GM19467 (cell line): ENCODE data around the gene MUS81.
"Not testable (repeated sequence)": the region's sequence is repeated elsewhere in the genome, so short reads cannot be mapped to it uniquely, and the experiment has no call there.

ENCODE experiments used
- ATAC-seq: cut with Tn5 transposase; IDR thresholded peaks from one replicate; pipeline ENCODE4 v1.9.1; 2021; ENCODE audit warnings: mild to moderate bottlenecking, moderate library complexity; ENCODE audit not compliant: unreplicated experiment

MUS81 gene

GRCh38 chr11:65860278-65861164, at the start of gene MUS81:
TSS of gene MUS81 (plus strand) at chr11:65860433. CDS start at chr11:65860754, 321 bp downstream.
- ATAC-seq = no peak

GRCh38 chr11:65811764-65812475, 48.3 kb upstream of the MUS81 start:
- ATAC-seq = no peak

- no peak for ATAC-seq
Measured at GRCh38 chr11:65814131-65814985, 45.9 kb upstream of the MUS81 start.

DNA sequence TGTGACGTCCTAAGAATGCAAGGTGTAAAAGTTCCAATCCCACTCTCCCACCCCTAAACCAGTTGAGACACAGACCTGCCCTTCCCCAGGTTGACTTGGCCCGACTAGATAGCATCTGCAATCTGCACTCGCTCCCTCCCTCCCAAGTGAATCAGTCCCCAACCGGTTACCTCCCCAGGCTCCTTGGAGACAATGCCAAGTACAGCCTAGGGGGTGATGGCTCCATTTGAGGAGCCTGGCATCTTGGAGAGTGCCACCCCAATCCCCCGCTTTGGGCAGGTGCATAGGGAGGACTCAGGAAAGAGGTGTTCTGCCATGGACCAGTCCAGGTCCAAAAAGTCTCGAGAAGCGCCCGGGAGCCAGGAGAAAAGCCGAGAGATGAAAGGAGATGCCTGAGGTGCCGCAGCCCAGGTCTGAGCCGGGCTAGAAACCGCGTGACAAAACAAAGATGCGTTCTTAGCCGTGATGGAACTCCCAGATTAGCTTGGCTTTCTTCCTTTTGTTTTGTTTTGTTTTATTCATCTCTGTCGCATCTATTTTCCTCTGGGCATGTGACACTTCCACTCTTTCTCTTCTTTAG, 45.2 kb upstream of the MUS81 start:
- ATAC-seq = no peak

DNA sequence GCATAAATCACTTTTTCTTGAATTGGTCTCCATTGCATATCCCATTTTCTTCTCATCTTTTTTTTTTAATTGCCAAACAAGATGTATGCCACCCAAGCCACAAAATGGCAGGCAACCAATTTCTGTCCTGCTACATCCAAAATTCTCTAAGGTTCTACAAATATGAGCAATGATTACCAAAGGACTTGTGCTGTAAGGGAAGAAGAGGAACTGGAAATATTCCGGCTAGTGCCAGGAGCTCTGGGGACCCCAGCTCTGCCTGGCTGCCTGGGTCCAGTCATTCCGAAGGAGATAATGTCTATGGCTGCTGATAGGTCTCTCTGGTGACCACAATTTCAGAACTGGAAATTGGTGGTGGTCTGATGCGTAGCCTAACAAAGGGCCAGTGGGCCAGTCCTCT, 43.5 kb upstream of the MUS81 start:
- no peak for ATAC-seq

DNA sequence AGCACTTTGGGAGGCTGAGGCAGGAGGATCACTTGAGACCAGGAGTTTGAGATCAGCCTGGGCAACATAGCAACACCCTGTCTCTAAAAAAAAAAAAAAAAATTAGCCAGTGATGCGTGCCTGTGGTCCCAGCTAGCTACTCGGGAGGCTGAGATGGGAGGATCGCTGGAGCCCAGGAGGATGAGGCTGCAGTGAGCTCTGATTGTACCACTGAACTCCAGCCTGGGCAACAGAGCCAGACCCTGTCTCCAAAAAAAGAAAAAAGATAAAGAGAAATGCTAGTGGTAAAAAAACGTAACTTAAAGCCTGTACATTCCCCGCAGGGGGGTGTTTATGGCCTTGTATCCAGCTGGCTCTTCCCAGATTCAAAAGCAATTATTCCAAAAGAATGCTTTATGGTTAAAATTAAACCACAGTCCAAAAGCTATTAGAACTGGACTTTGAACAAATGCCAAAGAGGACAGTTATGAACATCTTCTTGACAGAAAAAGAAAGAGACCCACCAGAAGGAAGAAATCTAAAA, 42.9 kb upstream of the MUS81 start:
- ATAC-seq = no peak

DNA sequence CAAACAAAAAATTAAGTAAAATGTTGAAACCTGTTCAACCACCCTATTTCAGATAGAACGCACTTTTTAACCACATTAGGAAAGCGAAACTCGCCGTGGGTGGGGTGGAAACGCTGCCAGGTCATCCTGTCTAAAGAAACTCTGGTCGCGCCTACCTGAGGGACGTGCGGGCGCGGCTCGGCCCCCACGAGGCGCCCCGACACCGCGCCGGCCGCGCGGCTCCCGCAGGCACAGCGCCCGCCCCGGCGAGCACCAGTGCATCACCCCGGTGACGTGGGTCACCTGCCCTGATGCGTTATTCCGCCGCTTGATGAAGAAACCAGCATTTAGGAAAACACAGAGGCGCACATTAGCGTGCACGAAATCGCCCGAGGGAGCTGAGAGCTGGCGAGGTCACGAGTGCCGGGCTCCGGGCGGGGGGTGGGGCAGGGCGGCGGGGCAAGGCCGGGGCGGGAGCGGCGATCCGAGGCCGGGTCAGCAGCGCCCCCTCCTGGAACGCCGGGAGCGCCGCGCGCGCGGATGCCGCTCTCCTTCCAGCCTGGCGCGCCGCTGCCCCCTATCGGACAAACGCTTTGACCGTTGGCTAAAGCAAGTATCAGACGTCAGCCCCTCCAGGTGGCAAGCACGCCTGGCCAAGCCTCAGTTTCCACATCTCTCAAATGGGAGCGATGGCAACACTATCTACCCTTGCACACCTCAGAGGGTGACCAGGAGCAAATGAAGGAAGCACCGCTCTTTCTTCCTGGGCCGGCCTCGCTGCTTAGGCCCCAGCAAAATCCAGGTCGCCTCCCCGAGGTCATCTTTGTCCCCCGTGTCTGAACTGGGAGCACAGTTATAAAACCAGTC, 42.2 kb upstream of the MUS81 start:
- ATAC-seq = peak; percentile 72

DNA sequence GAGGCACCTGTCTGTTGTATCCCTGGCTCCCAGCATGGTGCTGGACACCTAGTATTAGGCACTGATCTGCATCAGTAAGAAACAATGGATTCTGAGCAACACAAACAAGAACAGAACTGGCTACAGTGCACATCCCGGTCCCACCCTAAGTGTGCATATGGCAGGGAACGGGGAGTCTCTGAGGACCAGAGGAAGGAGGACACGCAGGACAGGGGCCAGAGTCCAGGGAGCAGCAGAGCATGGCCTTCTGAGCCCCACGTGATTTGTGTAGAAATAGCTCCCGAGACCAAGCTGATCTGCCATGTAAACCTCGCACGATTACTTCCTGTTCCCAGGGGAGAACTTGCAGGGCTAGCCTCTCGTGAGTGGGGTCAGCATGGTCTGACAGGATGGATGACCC, 39.1 kb upstream of the MUS81 start:
- no peak for ATAC-seq

DNA sequence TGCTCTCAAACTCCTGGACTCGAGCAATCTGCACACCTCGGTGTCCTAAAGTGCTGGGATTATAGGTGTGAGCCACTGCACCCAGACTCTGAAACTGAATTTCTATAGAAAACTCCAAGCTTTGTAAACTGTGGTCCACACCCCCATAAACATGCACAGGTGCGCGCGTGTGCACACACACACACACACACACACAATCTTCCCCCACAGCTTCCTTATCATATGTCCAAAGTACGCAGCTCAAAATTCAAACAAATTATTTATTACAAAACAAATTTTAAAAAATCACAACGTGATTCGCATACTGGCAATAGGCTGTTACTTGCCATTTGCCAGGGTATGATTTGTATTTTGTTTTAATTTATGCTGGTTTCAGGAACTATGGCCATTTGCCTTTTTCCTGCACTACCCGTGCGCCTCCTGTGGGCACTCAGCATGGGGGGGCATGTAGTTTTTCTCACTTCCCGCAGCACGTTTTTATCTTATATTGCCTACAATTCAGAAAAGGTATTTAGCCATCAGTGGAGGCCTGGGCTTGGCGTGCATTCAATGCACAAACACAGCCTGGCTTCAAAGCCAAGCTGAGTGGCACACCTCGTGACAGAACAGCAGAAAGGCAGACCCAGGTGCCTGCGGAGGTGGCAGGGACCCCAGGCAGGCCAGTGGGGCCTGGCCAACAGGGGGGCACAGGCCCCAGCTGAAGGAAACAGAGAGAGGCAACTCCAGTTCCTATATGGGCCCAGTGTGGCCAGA, 37.3 kb upstream of the MUS81 start:
- ATAC-seq = no peak

DNA sequence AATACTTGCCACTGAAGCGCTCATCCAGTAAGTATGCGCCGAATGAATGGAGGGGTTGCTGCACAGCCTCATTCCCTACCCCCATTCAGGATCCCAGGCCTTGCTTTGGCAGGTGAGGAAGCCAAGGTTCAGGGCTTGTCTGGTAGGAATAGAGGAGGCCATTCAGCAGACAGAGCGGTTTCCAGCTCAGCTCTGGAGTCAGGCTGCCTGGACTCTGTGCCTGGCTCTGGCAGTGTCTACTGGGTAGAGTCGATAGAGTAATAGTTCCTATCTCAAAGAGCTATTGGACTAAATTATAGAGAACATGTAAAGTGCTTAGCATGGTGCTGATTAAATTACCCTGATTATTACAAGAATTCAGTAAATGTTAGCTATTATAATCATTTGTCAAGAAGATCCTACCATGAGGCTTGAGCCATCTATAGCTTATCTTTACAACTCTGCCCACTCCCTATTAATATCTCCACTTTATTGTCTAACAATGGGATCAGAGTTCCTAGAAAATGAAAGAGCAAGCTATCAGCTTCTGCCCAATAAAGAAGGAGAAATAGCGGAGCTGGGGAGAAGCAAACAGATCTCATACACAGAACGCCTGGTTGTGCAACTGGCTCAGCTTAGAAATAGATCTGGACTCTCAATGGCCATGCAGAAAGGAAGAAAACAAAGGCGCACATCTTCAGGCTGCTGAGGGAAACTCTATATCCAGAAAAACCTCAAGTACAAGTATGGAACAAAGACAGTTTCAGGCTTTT, 33.1 kb upstream of the MUS81 start:
- no peak for ATAC-seq

GRCh38 chr11:65829459-65829858, 30.8 kb upstream of the MUS81 start:
- ATAC-seq = no peak

GRCh38 chr11:65832231-65832630, 28.0 kb upstream of the MUS81 start:
- ATAC-seq = not testable (repeated sequence)

GRCh38 chr11:65833297-65834030, 26.8 kb upstream of the MUS81 start, which contains the start of gene SNX32:
TSS of gene SNX32 (plus strand) at chr11:65833963. CDS start at chr11:65834066, 103 bp downstream.
- ATAC-seq = peak; percentile 89

GRCh38 chr11:65834202-65834601, 26.0 kb upstream of the MUS81 start:
- no peak for ATAC-seq

DNA sequence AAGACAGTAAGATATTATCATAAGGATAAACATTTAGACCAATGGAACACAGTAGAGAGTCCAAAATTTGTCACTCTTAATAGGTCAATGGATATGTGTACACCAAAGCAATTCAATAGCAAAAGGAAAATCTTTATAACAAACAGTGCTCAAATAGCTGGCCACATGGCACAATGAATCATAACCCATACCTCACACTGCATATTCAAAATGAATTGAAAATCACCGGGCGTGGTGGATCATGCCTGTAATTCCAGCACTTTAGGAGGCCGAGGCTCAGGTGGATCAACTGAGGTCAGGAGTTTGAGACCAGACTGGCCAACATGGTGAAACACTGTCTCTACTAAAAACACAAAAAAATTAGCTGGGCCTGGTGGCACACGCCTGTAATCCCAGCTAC, 18.1 kb upstream of the MUS81 start:
- no peak for ATAC-seq

GRCh38 chr11:65843811-65844210, 16.4 kb upstream of the MUS81 start:
- ATAC-seq = no peak

- ATAC-seq = no peak
Measured at GRCh38 chr11:65844231-65844872, 15.9 kb upstream of the MUS81 start.
